WTC11 (cell line): ENCODE measurements around the gene ENTHD1. TPM values are rescaled to one million over a fixed set of nuclear protein-coding genes. Genes with fewer than 3 reads are reported as not detected.

ENCODE experiments used
- ATAC-seq: fragments of 200-7000 bp; cut with Tn5 transposase; 2 replicates; pipeline ENCODE4 v1.10.0; 2021; ENCODE audit warnings: mild to moderate bottlenecking, moderate library complexity
- CTCF ChIA-PET: fragments of 300-600 bp; sonication (Branson Sonifier 250); formaldehyde crosslinking; loops from one replicate; lab custom pipeline; 2021; ENCODE audit warnings: antibody characterized with exemption; lab: Charles Lee
- POLR2A ChIA-PET: fragments of 350-600 bp; sonication (Branson Sonifier 250); formaldehyde crosslinking; loops from one replicate; lab custom pipeline; 2021; ENCODE audit warnings: antibody characterized with exemption; lab: Charles Lee
- DNase-seq: peaks from one replicate; pipeline ENCODE4 v3.0.0; 2021; ENCODE audit warnings: low spot score
- H3K27ac Mint-ChIP-seq: 2 replicates; pipeline ENCODE4 v1.8.0; 2021; ENCODE audit warnings: mixed read lengths
- H3K27me3 Mint-ChIP-seq: 2 replicates; pipeline ENCODE4 v1.8.0; 2021; ENCODE audit warnings: low read depth, mild to moderate bottlenecking, moderate library complexity, mixed read lengths
- H3K36me3 Mint-ChIP-seq: 2 replicates; pipeline ENCODE4 v1.8.0; 2021; ENCODE audit warnings: mixed read lengths
- H3K4me1 Mint-ChIP-seq: 2 replicates; pipeline ENCODE4 v1.8.0; 2022; ENCODE audit warnings: mixed read lengths
- H3K4me3 Mint-ChIP-seq: 2 replicates; pipeline ENCODE4 v1.8.0; 2021; ENCODE audit warnings: mild to moderate bottlenecking, moderate library complexity, mixed read lengths
- H3K9me3 Mint-ChIP-seq: 2 replicates; pipeline ENCODE4 v1.8.0; 2021; ENCODE audit warnings: mixed read lengths
- FOXJ3 ChIP-seq: sonication (generic); formaldehyde crosslinking; IDR thresholded peaks from 2 replicates; pipeline ENCODE4 v1.9.0; 2021; ENCODE audit warnings: missing genetic modification reagents, mild to moderate bottlenecking, borderline replicate concordance
- HMGA2 ChIP-seq: fragments of 250-450 bp; sonication (Bioruptor Pico); IDR thresholded peaks from 2 replicates; pipeline ENCODE4 v1.4.0; 2021; ENCODE audit warnings: mild to moderate bottlenecking, moderate library complexity
- IRF2 ChIP-seq: sonication (generic); formaldehyde crosslinking; IDR thresholded peaks from 2 replicates; pipeline ENCODE4 v1.8.0; 2022; ENCODE audit warnings: low read depth, missing genetic modification reagents, borderline replicate concordance
- JAZF1 ChIP-seq: fragments of 250-450 bp; sonication (Bioruptor Pico); IDR thresholded peaks from 2 replicates; pipeline ENCODE4 v1.9.0; 2021; ENCODE audit warnings: moderate library complexity, mild to moderate bottlenecking, inconsistent platforms
- NFATC4 ChIP-seq: fragments of 250-450 bp; sonication (Bioruptor Pico); IDR thresholded peaks from 2 replicates; pipeline ENCODE4 v1.9.0; 2021; ENCODE audit warnings: mild to moderate bottlenecking
- RORB ChIP-seq: fragments of 250-450 bp; sonication (Bioruptor Pico); IDR thresholded peaks from 2 replicates; pipeline ENCODE4 v1.9.0; 2021; ENCODE audit warnings: mild to moderate bottlenecking
- SMAD3 ChIP-seq: sonication (generic); formaldehyde crosslinking; IDR thresholded peaks from 2 replicates; pipeline ENCODE4 v1.8.0; 2022; ENCODE audit warnings: missing genetic modification reagents, mild to moderate bottlenecking, borderline replicate concordance
- ZBTB21 ChIP-seq: sonication (generic); formaldehyde crosslinking; IDR thresholded peaks from 2 replicates; pipeline ENCODE4 v1.8.1; 2023; ENCODE audit warnings: mild to moderate bottlenecking, missing genetic modification reagents, borderline replicate concordance
- total RNA-seq: library from RNA; stranded (reverse); gene quantifications from 3 replicates; pipeline ENCODE4 v1.2.3, GENCODE V29; 2021
- TF ChIP-seq, protein P1 (sequence below): sonication (generic); formaldehyde crosslinking; IDR thresholded peaks from 2 replicates; pipeline ENCODE4 v1.8.0; 2022; ENCODE audit warnings: missing genetic modification reagents
- TF ChIP-seq, protein P2 (sequence below): sonication (generic); formaldehyde crosslinking; IDR thresholded peaks from 2 replicates; pipeline ENCODE4 v1.8.0; 2023; ENCODE audit warnings: missing genetic modification reagents, mild to moderate bottlenecking, borderline replicate concordance
- TF ChIP-seq, protein P3 (sequence below): fragments of 200-600 bp; IDR thresholded peaks from 2 replicates; pipeline ENCODE4 v1.8.0; 2022; ENCODE audit warnings: antibody characterized with exemption
- TF ChIP-seq, protein P4 (sequence below): sonication (generic); formaldehyde crosslinking; IDR thresholded peaks from 2 replicates; pipeline ENCODE4 v1.8.1; 2023; ENCODE audit warnings: mild to moderate bottlenecking, missing genetic modification reagents

The ENTHD1 gene
- total RNA-seq, 1 experiment from 2014 or later = not detected

DNA sequence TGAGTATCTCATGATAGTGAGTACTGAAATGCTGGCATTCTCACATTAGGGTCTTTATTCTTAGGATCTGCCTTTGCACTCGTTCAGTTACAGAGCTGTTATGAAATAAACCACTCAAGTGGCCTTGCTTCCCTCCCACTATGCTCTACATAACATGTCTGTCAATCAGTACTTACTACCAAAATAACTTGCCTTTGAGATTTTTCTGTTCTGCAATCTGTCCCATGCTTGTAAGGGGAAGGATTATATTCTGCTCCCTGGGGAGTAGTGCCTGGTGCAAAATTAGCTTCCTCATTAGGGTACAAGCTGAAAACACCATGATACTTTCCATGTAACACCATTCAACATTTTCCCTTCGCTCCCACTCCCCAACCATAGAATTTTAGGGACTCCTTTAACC is 5.4 kb upstream of the ENTHD1 start (continued):
- TF ChIP-seq, protein P1, sequence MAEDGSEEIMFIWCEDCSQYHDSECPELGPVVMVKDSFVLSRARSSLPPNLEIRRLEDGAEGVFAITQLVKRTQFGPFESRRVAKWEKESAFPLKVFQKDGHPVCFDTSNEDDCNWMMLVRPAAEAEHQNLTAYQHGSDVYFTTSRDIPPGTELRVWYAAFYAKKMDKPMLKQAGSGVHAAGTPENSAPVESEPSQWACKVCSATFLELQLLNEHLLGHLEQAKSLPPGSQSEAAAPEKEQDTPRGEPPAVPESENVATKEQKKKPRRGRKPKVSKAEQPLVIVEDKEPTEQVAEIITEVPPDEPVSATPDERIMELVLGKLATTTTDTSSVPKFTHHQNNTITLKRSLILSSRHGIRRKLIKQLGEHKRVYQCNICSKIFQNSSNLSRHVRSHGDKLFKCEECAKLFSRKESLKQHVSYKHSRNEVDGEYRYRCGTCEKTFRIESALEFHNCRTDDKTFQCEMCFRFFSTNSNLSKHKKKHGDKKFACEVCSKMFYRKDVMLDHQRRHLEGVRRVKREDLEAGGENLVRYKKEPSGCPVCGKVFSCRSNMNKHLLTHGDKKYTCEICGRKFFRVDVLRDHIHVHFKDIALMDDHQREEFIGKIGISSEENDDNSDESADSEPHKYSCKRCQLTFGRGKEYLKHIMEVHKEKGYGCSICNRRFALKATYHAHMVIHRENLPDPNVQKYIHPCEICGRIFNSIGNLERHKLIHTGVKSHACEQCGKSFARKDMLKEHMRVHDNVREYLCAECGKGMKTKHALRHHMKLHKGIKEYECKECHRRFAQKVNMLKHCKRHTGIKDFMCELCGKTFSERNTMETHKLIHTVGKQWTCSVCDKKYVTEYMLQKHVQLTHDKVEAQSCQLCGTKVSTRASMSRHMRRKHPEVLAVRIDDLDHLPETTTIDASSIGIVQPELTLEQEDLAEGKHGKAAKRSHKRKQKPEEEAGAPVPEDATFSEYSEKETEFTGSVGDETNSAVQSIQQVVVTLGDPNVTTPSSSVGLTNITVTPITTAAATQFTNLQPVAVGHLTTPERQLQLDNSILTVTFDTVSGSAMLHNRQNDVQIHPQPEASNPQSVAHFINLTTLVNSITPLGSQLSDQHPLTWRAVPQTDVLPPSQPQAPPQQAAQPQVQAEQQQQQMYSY (CRISPR knock-in tag) = no peak

DNA sequence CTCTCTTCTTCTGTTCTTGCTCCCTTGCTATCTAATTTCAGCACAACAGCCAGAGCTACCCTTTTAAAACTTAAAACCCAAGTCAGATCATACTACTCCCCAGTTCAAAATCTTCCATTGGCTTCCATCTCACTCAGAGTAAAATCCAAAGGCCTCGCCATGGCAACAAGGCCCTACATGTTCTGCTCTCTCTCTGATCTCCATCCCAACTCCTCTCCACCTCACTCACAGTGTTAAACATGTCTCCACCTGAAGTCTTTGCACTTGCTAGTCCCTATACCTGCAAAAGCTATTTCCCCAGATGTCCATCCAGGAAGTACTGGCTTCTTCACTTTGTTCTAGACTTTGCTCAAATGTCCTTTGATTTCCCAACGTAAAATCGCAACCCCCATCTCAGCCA is 4.3 kb upstream of the ENTHD1 start:
- Mint-ChIP-seq H3K4me3 (no peak overlapping the region), H3K4me1 (peaks cover 5% of the 10 kb centered on the region)
- DNase-seq (no peak), ATAC-seq (no peak)
- ChIA-PET POLR2A (no interaction called here), CTCF (no interaction called here)
- TF ChIP-seq SMAD3 (CRISPR knock-in tag) (no peak), ZBTB21 (CRISPR knock-in tag) (no peak), FOXJ3 (CRISPR knock-in tag) (no peak), HMGA2 (CRISPR knock-in tag) (no peak)
- TF ChIP-seq, protein P2, sequence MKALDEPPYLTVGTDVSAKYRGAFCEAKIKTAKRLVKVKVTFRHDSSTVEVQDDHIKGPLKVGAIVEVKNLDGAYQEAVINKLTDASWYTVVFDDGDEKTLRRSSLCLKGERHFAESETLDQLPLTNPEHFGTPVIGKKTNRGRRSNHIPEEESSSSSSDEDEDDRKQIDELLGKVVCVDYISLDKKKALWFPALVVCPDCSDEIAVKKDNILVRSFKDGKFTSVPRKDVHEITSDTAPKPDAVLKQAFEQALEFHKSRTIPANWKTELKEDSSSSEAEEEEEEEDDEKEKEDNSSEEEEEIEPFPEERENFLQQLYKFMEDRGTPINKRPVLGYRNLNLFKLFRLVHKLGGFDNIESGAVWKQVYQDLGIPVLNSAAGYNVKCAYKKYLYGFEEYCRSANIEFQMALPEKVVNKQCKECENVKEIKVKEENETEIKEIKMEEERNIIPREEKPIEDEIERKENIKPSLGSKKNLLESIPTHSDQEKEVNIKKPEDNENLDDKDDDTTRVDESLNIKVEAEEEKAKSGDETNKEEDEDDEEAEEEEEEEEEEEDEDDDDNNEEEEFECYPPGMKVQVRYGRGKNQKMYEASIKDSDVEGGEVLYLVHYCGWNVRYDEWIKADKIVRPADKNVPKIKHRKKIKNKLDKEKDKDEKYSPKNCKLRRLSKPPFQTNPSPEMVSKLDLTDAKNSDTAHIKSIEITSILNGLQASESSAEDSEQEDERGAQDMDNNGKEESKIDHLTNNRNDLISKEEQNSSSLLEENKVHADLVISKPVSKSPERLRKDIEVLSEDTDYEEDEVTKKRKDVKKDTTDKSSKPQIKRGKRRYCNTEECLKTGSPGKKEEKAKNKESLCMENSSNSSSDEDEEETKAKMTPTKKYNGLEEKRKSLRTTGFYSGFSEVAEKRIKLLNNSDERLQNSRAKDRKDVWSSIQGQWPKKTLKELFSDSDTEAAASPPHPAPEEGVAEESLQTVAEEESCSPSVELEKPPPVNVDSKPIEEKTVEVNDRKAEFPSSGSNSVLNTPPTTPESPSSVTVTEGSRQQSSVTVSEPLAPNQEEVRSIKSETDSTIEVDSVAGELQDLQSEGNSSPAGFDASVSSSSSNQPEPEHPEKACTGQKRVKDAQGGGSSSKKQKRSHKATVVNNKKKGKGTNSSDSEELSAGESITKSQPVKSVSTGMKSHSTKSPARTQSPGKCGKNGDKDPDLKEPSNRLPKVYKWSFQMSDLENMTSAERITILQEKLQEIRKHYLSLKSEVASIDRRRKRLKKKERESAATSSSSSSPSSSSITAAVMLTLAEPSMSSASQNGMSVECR = no peak
- TF ChIP-seq, all 79 proteins: peak for 0
- peaks cover 7% of the 10 kb centered on the region for H3K27me3 Mint-ChIP-seq
- H3K36me3 Mint-ChIP-seq = no peaks in the 10 kb centered on the region
- no peaks in the 10 kb centered on the region for H3K9me3 Mint-ChIP-seq
- H3K27ac Mint-ChIP-seq = no peak overlapping the region

DNA sequence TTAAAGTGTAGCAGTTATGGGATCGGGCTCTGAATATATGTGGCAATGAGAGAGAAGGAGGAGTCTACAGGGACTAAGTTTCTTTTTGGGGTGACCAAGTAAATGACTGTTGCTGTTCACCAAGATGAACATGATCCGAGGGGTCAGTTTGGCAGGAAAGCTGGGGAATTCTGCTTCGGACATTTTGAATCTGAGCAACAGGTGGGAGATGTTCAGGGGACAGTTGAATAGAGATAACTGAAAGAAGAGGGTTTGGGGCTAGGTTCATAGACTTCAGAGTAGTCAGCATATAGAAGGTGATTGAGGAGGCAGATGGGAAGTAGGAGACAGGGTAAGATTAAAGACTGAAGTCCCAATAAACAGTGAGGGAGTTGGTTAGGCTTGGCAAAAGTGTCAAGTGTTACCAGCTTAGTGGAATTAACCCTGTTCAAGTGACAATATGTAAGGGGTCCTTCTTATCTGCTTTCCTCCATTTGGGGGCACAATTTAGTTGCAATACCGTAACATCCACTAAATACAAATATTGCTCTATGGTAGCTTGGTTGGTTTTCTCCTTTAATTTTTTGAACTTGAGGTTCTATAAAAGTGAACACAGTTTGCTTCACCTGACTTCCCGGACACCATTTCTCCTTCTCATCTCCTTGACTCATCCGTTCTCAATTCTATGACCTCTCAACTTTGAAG is 2.9 kb upstream of the ENTHD1 start:
- ATAC-seq (no peak), DNase-seq (no peak)
- H3K4me3 Mint-ChIP-seq = no peak overlapping the region
- no peaks in the 10 kb centered on the region for H3K9me3 Mint-ChIP-seq
- no peak overlapping the region for H3K27ac Mint-ChIP-seq
- ChIA-PET POLR2A (no interaction called here), CTCF (interaction anchor here (1.2 to 1.4 kb wide), 2 partner anchors 10 to 36 kb away, joined by 3 to 4 read pairs; no protein-coding TSS in a partner anchor)
- peaks cover 6% of the 10 kb centered on the region for H3K27me3 Mint-ChIP-seq
- TF ChIP-seq RORB (CRISPR knock-in tag) (no peak), IRF2 (CRISPR knock-in tag) (no peak), NFATC4 (CRISPR knock-in tag) (no peak), JAZF1 (CRISPR knock-in tag) (no peak)
- TF ChIP-seq, protein P3, sequence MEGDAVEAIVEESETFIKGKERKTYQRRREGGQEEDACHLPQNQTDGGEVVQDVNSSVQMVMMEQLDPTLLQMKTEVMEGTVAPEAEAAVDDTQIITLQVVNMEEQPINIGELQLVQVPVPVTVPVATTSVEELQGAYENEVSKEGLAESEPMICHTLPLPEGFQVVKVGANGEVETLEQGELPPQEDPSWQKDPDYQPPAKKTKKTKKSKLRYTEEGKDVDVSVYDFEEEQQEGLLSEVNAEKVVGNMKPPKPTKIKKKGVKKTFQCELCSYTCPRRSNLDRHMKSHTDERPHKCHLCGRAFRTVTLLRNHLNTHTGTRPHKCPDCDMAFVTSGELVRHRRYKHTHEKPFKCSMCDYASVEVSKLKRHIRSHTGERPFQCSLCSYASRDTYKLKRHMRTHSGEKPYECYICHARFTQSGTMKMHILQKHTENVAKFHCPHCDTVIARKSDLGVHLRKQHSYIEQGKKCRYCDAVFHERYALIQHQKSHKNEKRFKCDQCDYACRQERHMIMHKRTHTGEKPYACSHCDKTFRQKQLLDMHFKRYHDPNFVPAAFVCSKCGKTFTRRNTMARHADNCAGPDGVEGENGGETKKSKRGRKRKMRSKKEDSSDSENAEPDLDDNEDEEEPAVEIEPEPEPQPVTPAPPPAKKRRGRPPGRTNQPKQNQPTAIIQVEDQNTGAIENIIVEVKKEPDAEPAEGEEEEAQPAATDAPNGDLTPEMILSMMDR = no peak
- TF ChIP-seq, protein P4, sequence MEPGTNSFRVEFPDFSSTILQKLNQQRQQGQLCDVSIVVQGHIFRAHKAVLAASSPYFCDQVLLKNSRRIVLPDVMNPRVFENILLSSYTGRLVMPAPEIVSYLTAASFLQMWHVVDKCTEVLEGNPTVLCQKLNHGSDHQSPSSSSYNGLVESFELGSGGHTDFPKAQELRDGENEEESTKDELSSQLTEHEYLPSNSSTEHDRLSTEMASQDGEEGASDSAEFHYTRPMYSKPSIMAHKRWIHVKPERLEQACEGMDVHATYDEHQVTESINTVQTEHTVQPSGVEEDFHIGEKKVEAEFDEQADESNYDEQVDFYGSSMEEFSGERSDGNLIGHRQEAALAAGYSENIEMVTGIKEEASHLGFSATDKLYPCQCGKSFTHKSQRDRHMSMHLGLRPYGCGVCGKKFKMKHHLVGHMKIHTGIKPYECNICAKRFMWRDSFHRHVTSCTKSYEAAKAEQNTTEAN (CRISPR knock-in tag) = no peak
- no peaks in the 10 kb centered on the region for H3K36me3 Mint-ChIP-seq
- H3K4me1 Mint-ChIP-seq = peaks cover 7% of the 10 kb centered on the region
